Caco-2 (cell line): ENCODE results near the gene BLNK. TPM values are rescaled to one million over a fixed set of nuclear protein-coding genes. Genes with fewer than 3 reads are reported as not detected.
"Not testable (repeated sequence)": the region's sequence is repeated elsewhere in the genome, so short reads cannot be mapped to it uniquely, and the experiment has no call there.

Experiments used
- BruUV-seq: library from RNA; stranded (reverse); fragments of 400-500 nt; replicated peaks from 2 replicates; lab custom pipeline; 2021; lab: Mats Ljungman, UMichigan
- CTCF ChIA-PET: fragments of 300-600 bp; sonication (Branson Sonifier 250); formaldehyde crosslinking; loops from one replicate; lab custom pipeline; 2022; ENCODE audit warnings: antibody characterized with exemption; lab: Charles Lee
- POLR2A ChIA-PET: fragments of 300-600 bp; sonication (Branson Sonifier 250); formaldehyde crosslinking; loops from one replicate; lab custom pipeline; 2022; ENCODE audit warnings: antibody characterized with exemption; lab: Charles Lee
- DNase-seq, 2 experiments: peaks; one replicate each; pipeline versions ENCODE4 v3.0.0 to v3.0.0-alpha.2; 2020 to 2022
- H3K27me3 ChIP-seq: replicated peaks from 2 replicates; pipeline ENCODE4 v1.6.0; 2011; ENCODE audit warnings: low read length; ENCODE audit not compliant: control insufficient read depth, insufficient read depth
- H3K36me3 ChIP-seq: 2 replicates; pipeline ENCODE4 v1.5.1; 2011; ENCODE audit warnings: low read length; ENCODE audit not compliant: control insufficient read depth, insufficient read depth
- H3K4me1 ChIP-seq: fragments of 250-450 bp; sonication (Bioruptor Pico); 2 replicates; pipeline ENCODE4 v1.5.1; 2020; ENCODE audit warnings: mild to moderate bottlenecking
- H3K4me3 ChIP-seq: 2 replicates; pipeline ENCODE4 v1.5.1; 2011; ENCODE audit warnings: low read depth, mild to moderate bottlenecking, control low read depth, low read length
- H3K9me3 ChIP-seq: fragments of 250-450 bp; sonication (Bioruptor Pico); 2 replicates; pipeline ENCODE4 v1.5.1; 2020; ENCODE audit warnings: mild to moderate bottlenecking, moderate library complexity
- H3K27ac Mint-ChIP-seq: one replicate; pipeline ENCODE4 v1.8.0; 2022; ENCODE audit warnings: mixed read lengths; ENCODE audit not compliant: unreplicated experiment
- H3K27me3 Mint-ChIP-seq: one replicate; pipeline ENCODE4 v1.8.0; 2022; ENCODE audit warnings: mixed read lengths; ENCODE audit not compliant: insufficient read depth, unreplicated experiment
- H3K36me3 Mint-ChIP-seq: one replicate; pipeline ENCODE4 v1.8.0; 2022; ENCODE audit warnings: mild to moderate bottlenecking, mixed read lengths; ENCODE audit not compliant: insufficient read depth, unreplicated experiment
- H3K4me1 Mint-ChIP-seq: one replicate; pipeline ENCODE4 v1.8.0; 2022; ENCODE audit warnings: low read depth, mixed read lengths; ENCODE audit not compliant: unreplicated experiment
- H3K4me3 Mint-ChIP-seq: one replicate; pipeline ENCODE4 v1.8.0; 2022; ENCODE audit warnings: mild to moderate bottlenecking, moderate library complexity, mixed read lengths; ENCODE audit not compliant: unreplicated experiment
- H3K9me3 Mint-ChIP-seq: one replicate; pipeline ENCODE4 v1.8.0; 2022; ENCODE audit warnings: mixed read lengths; ENCODE audit not compliant: unreplicated experiment
- intact Hi-C: fragments of 100-400 bp; cut with micrococcal nuclease; formaldehyde crosslinking; loops from one replicate; pipeline ENCODE4 v1.10.0; 2022; ENCODE audit not compliant: unreplicated experiment
- total RNA-seq: library from RNA; stranded (reverse); gene quantifications from 2 replicates; pipeline ENCODE4 v1.2.3, GENCODE V29; 2022
- TF ChIP-seq, protein P1 (sequence below), 2 experiments: fragments of 200-600 bp in 1 of 2; IDR thresholded peaks; 1 replicate in 1 of 2; 2 replicates in 1 of 2; pipeline versions ENCODE4 v1.5.1 to v1.8.0; 2011 to 2022; ENCODE audit warnings: antibody characterized with exemption in 1 of 2, control low read depth in 1 of 2, inconsistent platforms in 1 of 2, low read depth in 1 of 2, low read length in 1 of 2, mild to moderate bottlenecking in 1 of 2, moderate library complexity in 1 of 2; ENCODE audit not compliant: insufficient read depth in 1 of 2, severe bottlenecking in 1 of 2, unreplicated experiment in 1 of 2

BLNK gene
- total RNA-seq, 1 experiment from 2014 or later: 0.36 TPM

DNA sequence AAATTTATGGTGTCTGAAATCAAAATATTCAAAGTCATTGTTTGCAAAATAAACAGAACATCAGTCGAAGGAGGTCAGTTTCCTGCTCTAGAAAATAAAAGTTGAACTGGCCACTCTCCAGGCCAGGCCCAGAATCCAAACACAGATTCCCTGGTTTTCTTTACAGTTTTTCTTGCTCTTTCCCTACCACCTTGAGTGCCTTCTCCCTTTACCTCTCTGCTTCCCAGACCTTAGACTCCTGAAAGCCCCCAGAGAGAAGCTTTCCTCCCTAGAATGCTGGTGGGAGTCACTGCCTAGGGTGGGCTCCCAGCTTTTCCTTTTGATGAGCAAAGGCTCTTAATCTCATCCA, 38.9 kb upstream of the BLNK start:
- H3K36me3 ChIP-seq: no peaks in the 10 kb centered on the region
- BruUV-seq: no TSS peak
- no peak overlapping the region for H3K4me3 Mint-ChIP-seq
- ChIA-PET CTCF (no interaction called here), POLR2A (no interaction called here)
- no peak overlapping the region for H3K27ac Mint-ChIP-seq
- H3K27me3 ChIP-seq: no peaks in the 10 kb centered on the region
- H3K9me3 Mint-ChIP-seq: no peaks in the 10 kb centered on the region
- H3K9me3 ChIP-seq: no peaks in the 10 kb centered on the region
- intact Hi-C loops: no loop called here
- H3K4me1 ChIP-seq: no peaks in the 10 kb centered on the region
- no peak for DNase-seq
- H3K4me3 ChIP-seq: no peak overlapping the region
- no peaks in the 10 kb centered on the region for H3K4me1 Mint-ChIP-seq
- TF ChIP-seq, protein P1, sequence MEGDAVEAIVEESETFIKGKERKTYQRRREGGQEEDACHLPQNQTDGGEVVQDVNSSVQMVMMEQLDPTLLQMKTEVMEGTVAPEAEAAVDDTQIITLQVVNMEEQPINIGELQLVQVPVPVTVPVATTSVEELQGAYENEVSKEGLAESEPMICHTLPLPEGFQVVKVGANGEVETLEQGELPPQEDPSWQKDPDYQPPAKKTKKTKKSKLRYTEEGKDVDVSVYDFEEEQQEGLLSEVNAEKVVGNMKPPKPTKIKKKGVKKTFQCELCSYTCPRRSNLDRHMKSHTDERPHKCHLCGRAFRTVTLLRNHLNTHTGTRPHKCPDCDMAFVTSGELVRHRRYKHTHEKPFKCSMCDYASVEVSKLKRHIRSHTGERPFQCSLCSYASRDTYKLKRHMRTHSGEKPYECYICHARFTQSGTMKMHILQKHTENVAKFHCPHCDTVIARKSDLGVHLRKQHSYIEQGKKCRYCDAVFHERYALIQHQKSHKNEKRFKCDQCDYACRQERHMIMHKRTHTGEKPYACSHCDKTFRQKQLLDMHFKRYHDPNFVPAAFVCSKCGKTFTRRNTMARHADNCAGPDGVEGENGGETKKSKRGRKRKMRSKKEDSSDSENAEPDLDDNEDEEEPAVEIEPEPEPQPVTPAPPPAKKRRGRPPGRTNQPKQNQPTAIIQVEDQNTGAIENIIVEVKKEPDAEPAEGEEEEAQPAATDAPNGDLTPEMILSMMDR (IDR thresholded peaks at IDR 0.05; ENCODE audit: insufficient read depth in 1 of 2, low read depth in 1 of 2, low read length in 1 of 2, severe bottlenecking in 1 of 2, unreplicated experiment in 1 of 2): no peak
- H3K36me3 Mint-ChIP-seq: no peaks in the 10 kb centered on the region
- H3K27me3 Mint-ChIP-seq: no peaks in the 10 kb centered on the region

DNA sequence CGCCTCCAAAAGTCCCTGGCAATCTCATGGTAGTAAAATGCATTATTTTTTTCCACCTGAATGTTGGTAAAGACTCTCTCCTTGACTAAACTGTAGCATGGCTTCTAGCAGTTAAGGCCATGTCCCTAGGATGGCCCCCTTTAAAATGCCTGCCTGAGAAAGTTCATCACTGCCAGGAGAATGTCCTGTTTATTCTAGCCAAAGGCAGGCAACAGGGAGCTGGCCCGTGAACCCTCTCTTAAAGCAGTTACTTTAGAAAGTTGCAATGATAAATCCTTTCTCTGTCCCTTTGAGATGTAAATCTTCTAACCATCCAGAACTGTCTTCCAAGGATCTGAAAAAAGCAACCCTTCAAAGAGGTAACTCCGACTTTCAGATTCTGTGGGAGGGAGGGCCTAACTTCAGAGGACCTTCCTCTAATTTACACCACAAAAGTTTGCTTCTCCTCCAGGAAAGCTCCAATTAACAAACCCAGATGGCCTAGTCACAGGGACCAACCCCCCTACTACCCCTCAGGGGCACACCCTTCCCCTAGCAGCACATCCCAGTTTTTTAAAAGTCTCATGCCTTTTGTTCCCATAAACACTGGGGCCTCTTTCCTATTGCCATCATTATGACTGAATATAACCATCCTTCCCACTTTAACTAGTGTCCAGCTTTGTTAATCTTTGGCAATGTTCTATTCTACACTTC, 38.4 kb upstream of the BLNK start:
- Histone ChIP-seq H3K27me3 (no peaks in the 10 kb centered on the region), H3K4me1 (no peaks in the 10 kb centered on the region), H3K4me3 (no peak overlapping the region), H3K36me3 (no peaks in the 10 kb centered on the region), H3K9me3 (no peaks in the 10 kb centered on the region)
- TF ChIP-seq, protein P1 (IDR thresholded peaks at IDR 0.05; ENCODE audit: insufficient read depth in 1 of 2, low read depth in 1 of 2, low read length in 1 of 2, severe bottlenecking in 1 of 2, unreplicated experiment in 1 of 2): no peak
- intact Hi-C loops: loop anchor here (5.0 kb wide), 1 partner anchor 372 kb away; no protein-coding TSS in a partner anchor
- Mint-ChIP-seq H3K4me3 (no peak overlapping the region), H3K36me3 (no peaks in the 10 kb centered on the region), H3K9me3 (no peaks in the 10 kb centered on the region), H3K4me1 (no peaks in the 10 kb centered on the region), H3K27ac (no peak overlapping the region), H3K27me3 (no peaks in the 10 kb centered on the region)
- BruUV-seq: no TSS peak
- ChIA-PET POLR2A (no interaction called here), CTCF (no interaction called here)
- no peak for DNase-seq

DNA sequence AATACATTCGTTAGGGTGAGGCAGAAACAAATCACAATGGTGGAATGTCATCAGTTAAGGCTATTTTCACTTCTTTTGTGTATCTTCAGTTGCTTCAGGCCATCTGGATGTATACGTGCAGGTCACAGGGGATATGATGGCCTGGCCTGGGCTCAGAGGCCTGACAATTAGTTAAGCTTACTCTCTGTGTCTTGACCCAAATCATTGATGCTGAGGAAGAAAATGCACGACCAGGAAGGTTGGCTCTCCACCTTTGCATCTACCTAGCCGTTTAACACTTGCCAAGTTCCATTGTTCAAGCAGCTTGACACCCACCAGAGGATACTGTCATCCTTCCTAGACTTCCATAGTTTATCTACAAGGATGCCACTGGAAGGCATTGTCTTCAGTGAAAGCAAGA, 37.5 kb upstream of the BLNK start:
- H3K36me3 Mint-ChIP-seq, H3K9me3 Mint-ChIP-seq, POLR2A ChIA-PET, H3K27ac Mint-ChIP-seq, H3K4me3 ChIP-seq, H3K9me3 ChIP-seq, H3K36me3 ChIP-seq, DNase-seq, H3K4me3 Mint-ChIP-seq, H3K4me1 ChIP-seq, H3K4me1 Mint-ChIP-seq, BruUV-seq, H3K27me3 ChIP-seq, H3K27me3 Mint-ChIP-seq: not testable (repeated sequence)
- intact Hi-C loops: loop anchor here (5.0 kb wide), 1 partner anchor 372 kb away; no protein-coding TSS in a partner anchor
- CTCF ChIA-PET: interaction anchor here (1.0 kb wide), 1 partner anchor 14 kb away, joined by 3 read pairs; no protein-coding TSS in a partner anchor
